IMR-90 (cell line): ENCODE results near the gene CGN. TPM values are rescaled to one million over a fixed set of nuclear protein-coding genes. Genes with fewer than 3 reads are reported as not detected.

ENCODE experiments used
- ATAC-seq: fragments of 200-7000 bp; cut with Tn5 transposase; 2 replicates; pipeline ENCODE4 v1.9.1; 2020; ENCODE audit warnings: low read depth, mild to moderate bottlenecking, moderate library complexity
- BruUV-seq: library from RNA; stranded (reverse); fragments of 400-500 nt; replicated peaks from 2 replicates; lab custom pipeline; 2021; lab: Mats Ljungman, UMichigan
- CTCF ChIA-PET: fragments of 300-600 bp; formaldehyde crosslinking; extraction: SDS; loops from one replicate; lab custom pipeline; 2021; ENCODE audit warnings: antibody characterized with exemption; lab: Yijun Ruan, JAX
- POLR2A ChIA-PET: fragments of 300-600 bp; sonication (Branson Sonifier 250); formaldehyde crosslinking; loops from one replicate; lab custom pipeline; 2022; ENCODE audit warnings: antibody characterized with exemption; ENCODE audit not compliant: unreplicated experiment; lab: Charles Lee
- DNase-seq: peaks from one replicate; pipeline ENCODE4 v3.0.0; 2013
- H2AFZ ChIP-seq: replicated peaks from 2 replicates; pipeline ENCODE3; 2013; ENCODE audit warnings: low read length, mild to moderate bottlenecking; ENCODE audit not compliant: poor library complexity
- H2AK5ac ChIP-seq: 2 replicates; pipeline ENCODE4 v1.6.1; 2013; ENCODE audit warnings: low read depth, low read length, inconsistent platforms
- H2AK9ac ChIP-seq: replicated peaks from 2 replicates; pipeline ENCODE3; 2013; ENCODE audit warnings: mild to moderate bottlenecking, low read depth, low read length, moderate library complexity; ENCODE audit not compliant: poor library complexity
- H2BK120ac ChIP-seq: 2 replicates; pipeline ENCODE4 v1.6.1; 2013; ENCODE audit warnings: low read depth, low read length, inconsistent platforms
- H2BK15ac ChIP-seq: 3 replicates; pipeline ENCODE4 v1.6.1; 2013; ENCODE audit warnings: low read depth, low read length, inconsistent platforms
- H2BK20ac ChIP-seq: 2 replicates; pipeline ENCODE4 v1.6.1; 2013; ENCODE audit warnings: low read depth, mild to moderate bottlenecking, inconsistent platforms, low read length, moderate library complexity
- H2BK5ac ChIP-seq: 2 replicates; pipeline ENCODE4 v1.6.1; 2013; ENCODE audit warnings: mild to moderate bottlenecking, low read depth, low read length, inconsistent platforms; ENCODE audit not compliant: poor library complexity, severe bottlenecking
- H3K14ac ChIP-seq: replicated peaks from 2 replicates; pipeline ENCODE4 v1.6.1; 2013; ENCODE audit warnings: low read depth, low read length, inconsistent platforms
- H3K18ac ChIP-seq: 2 replicates; pipeline ENCODE4 v1.6.1; 2013; ENCODE audit warnings: low read depth, low read length, control low read depth
- H3K23ac ChIP-seq: 2 replicates; pipeline ENCODE4 v1.6.1; 2013; ENCODE audit warnings: low read depth, low read length, inconsistent platforms
- H3K27ac ChIP-seq: 2 replicates; pipeline ENCODE4 v1.5.1; 2013; ENCODE audit warnings: mild to moderate bottlenecking, control low read depth, low read length; ENCODE audit not compliant: insufficient read depth
- H3K27me3 ChIP-seq: 2 replicates; pipeline ENCODE4 v1.6.1; 2013; ENCODE audit warnings: low read length; ENCODE audit not compliant: control insufficient read depth, insufficient read depth
- H3K36me3 ChIP-seq: 2 replicates; pipeline ENCODE4 v1.6.1; 2013; ENCODE audit warnings: low read length, mixed read lengths; ENCODE audit not compliant: control insufficient read depth, insufficient read depth
- H3K4ac ChIP-seq: 2 replicates; pipeline ENCODE4 v1.6.1; 2013; ENCODE audit warnings: low read depth, low read length, inconsistent platforms
- H3K4me1 ChIP-seq: 2 replicates; pipeline ENCODE4 v1.6.1; 2013; ENCODE audit warnings: low read length, mixed read lengths; ENCODE audit not compliant: control insufficient read depth, insufficient read depth
- H3K4me2 ChIP-seq: 2 replicates; pipeline ENCODE4 v1.6.1; 2013; ENCODE audit warnings: low read depth, mild to moderate bottlenecking, control low read depth, low read length, moderate library complexity
- H3K4me3 ChIP-seq: 2 replicates; pipeline ENCODE4 v1.5.1; 2013; ENCODE audit warnings: low read depth, mild to moderate bottlenecking, control low read depth, low read length, moderate library complexity; ENCODE audit not compliant: insufficient read depth
- H3K56ac ChIP-seq: 2 replicates; pipeline ENCODE4 v1.6.1; 2013; ENCODE audit warnings: low read length, inconsistent platforms; ENCODE audit not compliant: insufficient read depth; ENCODE audit errors: extremely low read depth
- H3K79me1 ChIP-seq, 2 experiments: 2 replicates each; pipeline ENCODE4 v1.6.1; 2013; ENCODE audit warnings: low read length in 2 of 2, inconsistent platforms in 1 of 2, low read depth in 1 of 2
- H3K9ac ChIP-seq: 2 replicates; pipeline ENCODE4 v1.6.1; 2013; ENCODE audit warnings: low read depth, low read length, control low read depth
- H3K9me1 ChIP-seq: 2 replicates; pipeline ENCODE4 v1.6.1; 2013; ENCODE audit warnings: low read length, inconsistent platforms; ENCODE audit not compliant: insufficient read depth
- H3K9me3 ChIP-seq: 2 replicates; pipeline ENCODE4 v1.6.1; 2013; ENCODE audit warnings: low read length; ENCODE audit not compliant: control insufficient read depth, insufficient read depth
- H4K20me1 ChIP-seq: 2 replicates; pipeline ENCODE4 v1.6.1; 2013; ENCODE audit warnings: low read length, inconsistent platforms; ENCODE audit not compliant: insufficient read depth
- H4K5ac ChIP-seq: 2 replicates; pipeline ENCODE4 v1.6.1; 2013; ENCODE audit warnings: mild to moderate bottlenecking, low read depth, low read length, control low read depth
- H4K8ac ChIP-seq, 2 experiments: 2 replicates each; pipeline ENCODE4 v1.6.1; 2013; ENCODE audit warnings: low read depth in 2 of 2, low read length in 2 of 2, control low read depth in 1 of 2, inconsistent platforms in 1 of 2
- H4K91ac ChIP-seq: 2 replicates; pipeline ENCODE4 v1.6.1; 2013; ENCODE audit warnings: low read depth, low read length, inconsistent platforms; ENCODE audit not compliant: insufficient read depth
- BHLHE40 ChIP-seq: fragments of 150-350 bp; IDR thresholded peaks from 2 replicates; pipeline ENCODE4 v1.6.1; 2016; ENCODE audit warnings: mild to moderate bottlenecking, low read depth, low read length
- CEBPB ChIP-seq: IDR thresholded peaks from 2 replicates; pipeline ENCODE4 v1.6.1; 2012; ENCODE audit warnings: low read depth, low read length, improper control_type of control experiment
- CHD1 ChIP-seq: IDR thresholded peaks from 2 replicates; pipeline ENCODE4 v1.6.1; 2012; ENCODE audit warnings: low read depth, low read length, improper control_type of control experiment
- CTCF ChIP-seq: conservative IDR thresholded peaks from 2 replicates; pipeline ENCODE4 v1.5.1; 2012; ENCODE audit warnings: mild to moderate bottlenecking, low read depth, low read length, improper control_type of control experiment
- ELK1 ChIP-seq: fragments of 150-350 bp; IDR thresholded peaks from 2 replicates; pipeline ENCODE4 v1.6.1; 2016; ENCODE audit warnings: low read depth, mild to moderate bottlenecking, low read length, moderate library complexity, borderline replicate concordance
- FOS ChIP-seq: fragments of 150-350 bp; IDR thresholded peaks from 2 replicates; pipeline ENCODE4 v1.6.1; 2016; ENCODE audit warnings: low read depth, low read length
- MAFK ChIP-seq: IDR thresholded peaks from 2 replicates; pipeline ENCODE4 v1.6.1; 2012; ENCODE audit warnings: low read depth, low read length, improper control_type of control experiment
- MAZ ChIP-seq: IDR thresholded peaks from 2 replicates; pipeline ENCODE4 v1.6.1; 2012; ENCODE audit warnings: low read depth, mild to moderate bottlenecking, low read length, improper control_type of control experiment, moderate library complexity, borderline replicate concordance
- MXI1 ChIP-seq: IDR thresholded peaks from 2 replicates; pipeline ENCODE4 v1.6.1; 2012; ENCODE audit warnings: low read depth, mild to moderate bottlenecking, low read length, moderate library complexity, borderline replicate concordance
- NFE2L2 ChIP-seq: fragments of 150-350 bp; IDR thresholded peaks from 2 replicates; pipeline ENCODE4 v1.6.1; 2016; ENCODE audit warnings: low read depth, mild to moderate bottlenecking, low read length
- POLR2A ChIP-seq: IDR thresholded peaks from 2 replicates; pipeline ENCODE4 v1.6.1; 2012; ENCODE audit warnings: mild to moderate bottlenecking, low read depth, low read length
- RAD21 ChIP-seq: IDR thresholded peaks from 2 replicates; pipeline ENCODE4 v1.6.1; 2012; ENCODE audit warnings: low read length, improper control_type of control experiment
- RCOR1 ChIP-seq: IDR thresholded peaks from 2 replicates; pipeline ENCODE4 v1.6.1; 2012; ENCODE audit warnings: mild to moderate bottlenecking, low read length, improper control_type of control experiment; ENCODE audit not compliant: insufficient replicate concordance
- RFX5 ChIP-seq: IDR thresholded peaks from 2 replicates; pipeline ENCODE4 v1.8.0; 2012; ENCODE audit warnings: low read depth, mild to moderate bottlenecking, low read length, moderate library complexity
- SMC3 ChIP-seq: fragments of 150-350 bp; IDR thresholded peaks from 2 replicates; pipeline ENCODE4 v1.6.1; 2016; ENCODE audit warnings: low read depth, mild to moderate bottlenecking, antibody characterized with exemption, low read length, moderate library complexity
- USF2 ChIP-seq: fragments of 150-350 bp; IDR thresholded peaks from 2 replicates; pipeline ENCODE4 v1.6.1; 2017; ENCODE audit warnings: mild to moderate bottlenecking, antibody characterized with exemption, low read length, low read depth
- WGBS, 2 experiments: methylation state at CpG; one replicate each; pipeline versions ENCODE4 v1.1.5 to v1.1.7; 2013; ENCODE audit warnings: missing lambda C conversion rate in 2 of 2; ENCODE audit not compliant: insufficient read length in 1 of 2; ENCODE audit errors: extremely low coverage in 2 of 2; 5-methylcytosine and 5-hydroxymethylcytosine counted together
- dilution Hi-C: fragments of 300-500 bp; cut with HindIII; formaldehyde crosslinking; loops from one replicate; pipeline ENCODE4 v1.14.3; 2018; ENCODE audit warnings: low sequenced_read_pairs; ENCODE audit not compliant: unreplicated experiment
- in situ Hi-C: fragments of 300-500 bp; cut with MboI; formaldehyde crosslinking; loops from 3 replicates; pipeline ENCODE4 v1.14.3; 2019; ENCODE audit warnings: low sequenced_read_pairs, inconsistent platforms, mixed read lengths
- intact Hi-C: fragments of 100-400 bp; cut with micrococcal nuclease; formaldehyde crosslinking; loops from 2 replicates; pipeline ENCODE4 v1.10.0; 2022
- polyA plus RNA-seq, 3 experiments: library from polyadenylated mRNA; depleted of rRNA; stranded (reverse); fragments of >200 nt; gene quantifications; 2 replicates each; pipeline ENCODE4 v1.2.3, GENCODE V29; 2012; ENCODE audit warnings: low replicate concordance in 1 of 3
- total RNA-seq: library from RNA; depleted of rRNA; stranded (reverse); fragments of >200 nt; gene quantifications from 2 replicates; pipeline ENCODE4 v1.2.3, GENCODE V29; 2012

The CGN gene
- total and polyA plus RNA-seq, 2 of the 4 experiments (the other 2 are of a cell fraction) = 0.34 to 0.36 TPM

GRCh38 chr1:151529781-151530180 lies 18.6 kb downstream of the CGN start:
- 100% methylated on average over 2 of the region's 18 CpGs; no CpG with 5 or more reads in 1 of the 2 experiments for WGBS, 2 experiments
- no peak overlapping the region for H3K56ac ChIP-seq
- H2BK20ac ChIP-seq = no peak overlapping the region
- H2AFZ ChIP-seq = no peak overlapping the region
- DNase-seq = no peak
- intact Hi-C loops (no loop called here), in situ Hi-C loops (loop anchor here (10.0 kb wide), 1 partner anchor 205 kb away; no protein-coding TSS in a partner anchor), dilution Hi-C loops (no loop called here)
- H2BK5ac ChIP-seq = no peak overlapping the region
- H3K4me1 ChIP-seq = no peaks in the 10 kb centered on the region
- H3K79me1 ChIP-seq = no peaks in the 10 kb centered on the region
- H3K9me3 ChIP-seq = no peaks in the 10 kb centered on the region
- H3K27ac ChIP-seq = no peak overlapping the region
- POLR2A ChIA-PET = no interaction called here
- no peaks in the 10 kb centered on the region for H3K9me1 ChIP-seq
- no peak overlapping the region for H3K23ac ChIP-seq
- H2AK5ac ChIP-seq = no peak overlapping the region
- H3K36me3 ChIP-seq = no peaks in the 10 kb centered on the region
- CTCF ChIA-PET = no interaction called here
- H4K8ac ChIP-seq = no peak overlapping the region
- peaks cover 4% of the 10 kb centered on the region; the same call in 1 of the 2 replicates for H3K27me3 ChIP-seq
- no peak overlapping the region for H3K4ac ChIP-seq
- no peak overlapping the region for H2AK9ac ChIP-seq
- H2BK15ac ChIP-seq = no peak overlapping the region
- no peak overlapping the region for H2BK120ac ChIP-seq
- no peak overlapping the region for H3K9ac ChIP-seq
- TF ChIP-seq RAD21 (no peak), CEBPB (no peak), NFE2L2 (no peak), BHLHE40 (no peak), RFX5 (no peak), MAZ (no peak), MXI1 (no peak), ELK1 (no peak), USF2 (no peak), FOS (no peak), SMC3 (no peak), RCOR1 (no peak), CTCF (no peak), POLR2A (no peak), CHD1 (no peak), MAFK (no peak)
- no peak overlapping the region for H4K5ac ChIP-seq
- BruUV-seq = no TSS peak
- H3K14ac ChIP-seq = no peak overlapping the region
- H4K91ac ChIP-seq = no peak overlapping the region
- no peak overlapping the region for H3K4me3 ChIP-seq
- 0 out of 2 replicates have a peak, but pooled peaks cover 3% of the 10 kb centered on the region for H4K20me1 ChIP-seq
- H3K18ac ChIP-seq = no peak overlapping the region
- ATAC-seq = no peak
- no peak overlapping the region for H3K4me2 ChIP-seq
